Cerebellar nuclear complex (tissue), 1 donor: Measurements from ENCODE around the gene KCNA1.

ENCODE experiments used
- DNase-seq, 2 experiments: peaks; one replicate each; lab custom pipeline; 2025; lab: John Stamatoyannopoulos, UW

KCNA1 gene

GRCh38 chr12:4911316-4911994 is 1.8 kb downstream of the KCNA1 start:
- peak in 1 of 2 experiments; percentile 28 for DNase-seq

- no peak for DNase-seq
Observed at GRCh38 chr12:4914720-4915119, 5.0 kb downstream of the KCNA1 start.

- no peak for DNase-seq
Observed at GRCh38 chr12:4915752-4916151, 6.0 kb downstream of the KCNA1 start.

- DNase-seq: peak in 1 of 2 experiments; percentile 22
Observed at GRCh38 chr12:4918950-4919660, 9.4 kb downstream of the KCNA1 start.

GRCh38 chr12:4932576-4932975 is 22.9 kb downstream of the KCNA1 start:
- DNase-seq: no peak

- DNase-seq: no peak
Observed at GRCh38 chr12:4933411-4933810, 23.7 kb downstream of the KCNA1 start.

- no peak for DNase-seq
Observed at GRCh38 chr12:4934407-4935035, 24.8 kb downstream of the KCNA1 start.

GRCh38 chr12:4938900-4939299 is 29.2 kb downstream of the KCNA1 start:
- DNase-seq: no peak

GRCh38 chr12:4939418-4940023 is 29.8 kb downstream of the KCNA1 start:
- no peak for DNase-seq

GRCh38 chr12:4943067-4943937 is 33.6 kb downstream of the KCNA1 start:
- no peak for DNase-seq

- DNase-seq: no peak
Observed at GRCh38 chr12:4943938-4944284, 34.2 kb downstream of the KCNA1 start.

- DNase-seq: no peak
Observed at GRCh38 chr12:4947253-4947652, 37.5 kb downstream of the KCNA1 start.

- no peak for DNase-seq
Observed at GRCh38 chr12:4951083-4951482, 41.4 kb downstream of the KCNA1 start.

GRCh38 chr12:4951601-4952000 is 41.9 kb downstream of the KCNA1 start:
- no peak for DNase-seq

GRCh38 chr12:4954621-4955354 is 45.1 kb downstream of the KCNA1 start:
- no peak for DNase-seq

GRCh38 chr12:4956054-4956453 is 46.3 kb downstream of the KCNA1 start:
- DNase-seq: no peak

GRCh38 chr12:4956968-4957367 is 47.3 kb downstream of the KCNA1 start:
- peak; percentile 56 for DNase-seq

GRCh38 chr12:4957761-4958160 is 48.1 kb downstream of the KCNA1 start:
- DNase-seq: peak in 1 of 2 experiments; percentile 23

- no peak for DNase-seq
Observed at GRCh38 chr12:4958697-4959375, 49.1 kb downstream of the KCNA1 start.

GRCh38 chr12:4959381-4959780 is 49.7 kb downstream of the KCNA1 start:
- DNase-seq: no peak

GRCh38 chr12:4960030-4960429 is 50.3 kb downstream of the KCNA1 start:
- peak in 1 of 2 experiments; percentile 46 for DNase-seq
